ENCODE measurements around the gene CSF1. TPM values are rescaled to one million over a fixed set of nuclear protein-coding genes. Genes with fewer than 3 reads are reported as not detected.
"Not testable (repeated sequence)": the region's sequence is repeated elsewhere in the genome, so short reads cannot be mapped to it uniquely, and the experiment has no call there.

Gene CSF1
- total and polyA plus RNA-seq, 2 donors (not counting 1 experiment from before 2014, with no cell fraction given) = 28.6 to 48.9 TPM

DNA sequence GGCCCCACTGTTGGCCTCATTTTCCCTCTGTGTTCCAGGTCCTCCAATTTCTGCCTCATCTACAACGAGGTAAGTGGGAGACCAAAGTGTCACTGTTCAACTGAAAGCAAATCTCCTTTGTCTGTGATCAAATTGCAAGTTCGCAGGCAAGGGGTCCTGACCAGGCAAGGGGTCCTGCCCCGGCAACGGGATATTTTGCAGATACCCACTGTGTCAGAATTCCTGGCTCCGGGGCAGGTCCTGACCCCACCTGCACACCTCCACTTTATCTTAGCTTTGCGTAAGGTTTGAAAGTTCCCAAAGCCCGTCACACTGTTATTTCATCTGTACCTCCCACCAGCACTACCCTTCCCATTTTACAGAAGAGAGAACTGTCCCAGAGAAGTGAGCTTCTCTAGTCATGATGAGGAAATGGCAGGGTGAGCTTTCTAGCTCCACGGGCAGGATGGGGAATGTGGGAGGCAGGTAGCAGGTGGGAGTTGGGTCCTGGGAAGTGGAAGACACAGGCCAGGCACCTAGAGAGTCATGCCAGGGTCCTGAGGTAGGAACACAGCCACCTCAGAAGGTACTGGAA is 32.0 kb upstream of the CSF1 start:
- no peaks in the 10 kb centered on the region for H4K20me1 ChIP-seq (ENCODE audit: control insufficient read depth, extremely low read depth, insufficient read depth, low read length)
- H3K4me1 ChIP-seq (ENCODE audit: control insufficient read depth, extremely low read depth, insufficient read depth, low read length) = peaks cover 13% of the 10 kb centered on the region
- H3K27ac ChIP-seq (ENCODE audit: insufficient read depth, low read length) = no peak overlapping the region

DNA sequence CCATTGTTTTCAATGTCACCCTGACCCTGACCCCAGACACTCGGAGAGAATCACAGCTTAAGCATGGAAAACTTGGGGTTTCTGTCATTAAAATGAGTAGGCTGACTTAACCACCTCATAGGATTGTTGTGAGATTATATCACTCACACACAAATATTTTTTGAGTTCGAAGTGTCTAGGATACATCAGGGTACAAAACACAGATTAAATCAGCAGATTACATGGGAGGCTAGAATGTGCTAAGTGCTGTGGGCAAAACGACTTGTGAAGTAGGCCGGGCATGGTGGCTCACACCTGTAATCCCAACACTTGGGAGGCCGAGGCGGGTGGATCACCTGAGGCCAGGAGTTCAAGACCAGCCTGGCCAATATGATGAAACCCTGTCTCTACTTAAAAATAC is 31.3 kb upstream of the CSF1 start:
- H3K4me3 ChIP-seq (replicated peaks in 1 of 4; ENCODE audit: control extremely low read depth in 1 of 4, insufficient read depth in 1 of 4, low read depth in 3 of 4, low read length in 4 of 4); H3K9ac ChIP-seq (ENCODE audit: insufficient read depth, low read length); H4K20me1 ChIP-seq (ENCODE audit: control insufficient read depth, extremely low read depth, insufficient read depth, low read length); H3K27ac ChIP-seq (ENCODE audit: insufficient read depth, low read length); H3K79me2 ChIP-seq (ENCODE audit: control insufficient read depth, insufficient read depth, low read length); H3K4me2 ChIP-seq (ENCODE audit: extremely low read depth, insufficient read depth, low read length); H3K27me3 ChIP-seq (ENCODE audit: control insufficient read depth, insufficient read depth, low read length); H3K36me3 ChIP-seq (ENCODE audit: control insufficient read depth, insufficient read depth, low read length); H2AFZ ChIP-seq (ENCODE audit: low read length); H3K9me3 ChIP-seq (ENCODE audit: control insufficient read depth, insufficient read depth, low read depth, low read length): not testable (repeated sequence)
- peak in 1 of 2 donors; percentile 43 for DNase-seq (ENCODE audit: low read depth in 2 of 2)
- H3K4me1 ChIP-seq (ENCODE audit: control insufficient read depth, extremely low read depth, insufficient read depth, low read length) = peaks cover 13% of the 10 kb centered on the region

More for the DNA sequence above, 32.0 kb upstream of the CSF1 start:
- Histone ChIP-seq H3K27me3 (ENCODE audit: control insufficient read depth, insufficient read depth, low read length) (no peaks in the 10 kb centered on the region), H2AFZ (ENCODE audit: low read length) (no peak overlapping the region), H3K4me3 (replicated peaks in 1 of 4; ENCODE audit: control extremely low read depth in 1 of 4, insufficient read depth in 1 of 4, low read depth in 3 of 4, low read length in 4 of 4) (no peak overlapping the region), H3K4me2 (ENCODE audit: extremely low read depth, insufficient read depth, low read length) (no peak overlapping the region), H3K9ac (ENCODE audit: insufficient read depth, low read length) (no peak overlapping the region), H3K36me3 (ENCODE audit: control insufficient read depth, insufficient read depth, low read length) (no peaks in the 10 kb centered on the region), H3K9me3 (ENCODE audit: control insufficient read depth, insufficient read depth, low read depth, low read length) (no peaks in the 10 kb centered on the region), H3K79me2 (ENCODE audit: control insufficient read depth, insufficient read depth, low read length) (no peaks in the 10 kb centered on the region)
- DNase-seq (ENCODE audit: low read depth in 2 of 2) = no peak
- TF ChIP-seq EZH2 (IDR thresholded peaks at IDR 0.05; ENCODE audit: low read length, missing control alignments) = no peak
- TF ChIP-seq, protein P1, sequence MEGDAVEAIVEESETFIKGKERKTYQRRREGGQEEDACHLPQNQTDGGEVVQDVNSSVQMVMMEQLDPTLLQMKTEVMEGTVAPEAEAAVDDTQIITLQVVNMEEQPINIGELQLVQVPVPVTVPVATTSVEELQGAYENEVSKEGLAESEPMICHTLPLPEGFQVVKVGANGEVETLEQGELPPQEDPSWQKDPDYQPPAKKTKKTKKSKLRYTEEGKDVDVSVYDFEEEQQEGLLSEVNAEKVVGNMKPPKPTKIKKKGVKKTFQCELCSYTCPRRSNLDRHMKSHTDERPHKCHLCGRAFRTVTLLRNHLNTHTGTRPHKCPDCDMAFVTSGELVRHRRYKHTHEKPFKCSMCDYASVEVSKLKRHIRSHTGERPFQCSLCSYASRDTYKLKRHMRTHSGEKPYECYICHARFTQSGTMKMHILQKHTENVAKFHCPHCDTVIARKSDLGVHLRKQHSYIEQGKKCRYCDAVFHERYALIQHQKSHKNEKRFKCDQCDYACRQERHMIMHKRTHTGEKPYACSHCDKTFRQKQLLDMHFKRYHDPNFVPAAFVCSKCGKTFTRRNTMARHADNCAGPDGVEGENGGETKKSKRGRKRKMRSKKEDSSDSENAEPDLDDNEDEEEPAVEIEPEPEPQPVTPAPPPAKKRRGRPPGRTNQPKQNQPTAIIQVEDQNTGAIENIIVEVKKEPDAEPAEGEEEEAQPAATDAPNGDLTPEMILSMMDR (conservative IDR thresholded peaks at IDR 0.05 in 1 of 2, IDR thresholded peaks at IDR 0.05 in 1 of 2; ENCODE audit: low read depth in 1 of 2, low read length in 2 of 2) = no peak

DNA sequence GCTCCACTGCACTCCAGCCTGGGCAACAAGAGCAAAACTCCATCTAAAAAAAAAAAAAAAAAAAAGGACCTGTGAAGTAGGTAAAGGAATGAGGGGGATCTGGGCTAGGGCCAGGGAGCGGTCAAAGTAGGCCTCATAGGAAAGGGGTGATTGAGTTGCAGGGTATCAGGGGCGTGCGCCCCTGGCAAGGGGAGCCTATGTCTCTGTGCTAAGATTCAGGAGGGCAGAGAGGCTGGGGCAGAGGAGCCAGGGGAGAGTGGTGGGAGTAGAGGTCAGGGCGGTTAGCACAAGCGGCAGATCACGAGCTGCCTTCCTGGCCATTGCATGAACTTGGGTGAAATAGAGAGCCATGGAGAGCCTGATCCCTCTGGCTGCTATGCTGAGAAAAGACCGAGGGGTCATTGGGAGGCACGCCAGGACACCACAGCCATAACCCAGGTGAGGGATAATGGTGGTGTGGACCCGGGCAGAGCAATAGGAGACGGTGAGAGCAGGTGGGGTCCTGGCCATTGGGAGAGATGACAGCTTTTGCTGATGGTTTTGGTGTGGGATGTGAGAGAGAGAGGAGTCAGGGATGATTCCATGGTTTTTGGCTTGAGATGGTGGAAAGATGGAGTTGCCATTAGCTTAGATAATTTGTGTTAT is 30.6 kb upstream of the CSF1 start:
- Histone ChIP-seq H3K9me3 (ENCODE audit: control insufficient read depth, insufficient read depth, low read depth, low read length) (no peaks in the 10 kb centered on the region), H3K27me3 (ENCODE audit: control insufficient read depth, insufficient read depth, low read length) (no peaks in the 10 kb centered on the region), H4K20me1 (ENCODE audit: control insufficient read depth, extremely low read depth, insufficient read depth, low read length) (no peaks in the 10 kb centered on the region), H3K4me3 (replicated peaks in 1 of 4; ENCODE audit: control extremely low read depth in 1 of 4, insufficient read depth in 1 of 4, low read depth in 3 of 4, low read length in 4 of 4) (no peak overlapping the region), H3K79me2 (ENCODE audit: control insufficient read depth, insufficient read depth, low read length) (no peaks in the 10 kb centered on the region), H3K4me1 (ENCODE audit: control insufficient read depth, extremely low read depth, insufficient read depth, low read length) (peaks cover 13% of the 10 kb centered on the region), H3K4me2 (ENCODE audit: extremely low read depth, insufficient read depth, low read length) (no peak overlapping the region), H3K27ac (ENCODE audit: insufficient read depth, low read length) (no peak overlapping the region), H3K36me3 (ENCODE audit: control insufficient read depth, insufficient read depth, low read length) (no peaks in the 10 kb centered on the region), H3K9ac (ENCODE audit: insufficient read depth, low read length) (no peak overlapping the region), H2AFZ (ENCODE audit: low read length) (no peak overlapping the region)
- TF ChIP-seq, protein P1 (conservative IDR thresholded peaks at IDR 0.05 in 1 of 2, IDR thresholded peaks at IDR 0.05 in 1 of 2; ENCODE audit: low read depth in 1 of 2, low read length in 2 of 2) = no peak
- no peak for TF ChIP-seq EZH2 (IDR thresholded peaks at IDR 0.05; ENCODE audit: low read length, missing control alignments)
- DNase-seq (ENCODE audit: low read depth in 2 of 2) = no peak
